ENCODE data around the gene SCGB1D2.

DNA sequence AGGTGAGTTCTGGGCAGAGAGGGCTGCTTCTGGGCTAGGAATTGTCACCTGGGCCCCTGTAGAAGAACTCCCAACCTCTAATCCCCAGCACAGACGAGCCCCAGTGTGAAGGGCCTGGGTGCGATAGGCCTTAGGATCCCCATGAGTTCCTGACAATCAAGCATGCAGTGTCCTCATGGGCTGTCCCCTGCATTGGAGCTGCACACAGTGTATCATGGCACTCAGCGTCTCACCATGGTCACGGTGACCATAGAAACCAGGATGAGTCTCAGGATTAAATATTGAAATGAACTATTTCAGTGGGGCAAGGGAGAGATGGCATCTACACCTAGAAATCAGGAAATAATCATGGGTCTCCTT is 33.3 kb upstream of the SCGB1D2 start:
- TF ChIP-seq, protein P1, sequence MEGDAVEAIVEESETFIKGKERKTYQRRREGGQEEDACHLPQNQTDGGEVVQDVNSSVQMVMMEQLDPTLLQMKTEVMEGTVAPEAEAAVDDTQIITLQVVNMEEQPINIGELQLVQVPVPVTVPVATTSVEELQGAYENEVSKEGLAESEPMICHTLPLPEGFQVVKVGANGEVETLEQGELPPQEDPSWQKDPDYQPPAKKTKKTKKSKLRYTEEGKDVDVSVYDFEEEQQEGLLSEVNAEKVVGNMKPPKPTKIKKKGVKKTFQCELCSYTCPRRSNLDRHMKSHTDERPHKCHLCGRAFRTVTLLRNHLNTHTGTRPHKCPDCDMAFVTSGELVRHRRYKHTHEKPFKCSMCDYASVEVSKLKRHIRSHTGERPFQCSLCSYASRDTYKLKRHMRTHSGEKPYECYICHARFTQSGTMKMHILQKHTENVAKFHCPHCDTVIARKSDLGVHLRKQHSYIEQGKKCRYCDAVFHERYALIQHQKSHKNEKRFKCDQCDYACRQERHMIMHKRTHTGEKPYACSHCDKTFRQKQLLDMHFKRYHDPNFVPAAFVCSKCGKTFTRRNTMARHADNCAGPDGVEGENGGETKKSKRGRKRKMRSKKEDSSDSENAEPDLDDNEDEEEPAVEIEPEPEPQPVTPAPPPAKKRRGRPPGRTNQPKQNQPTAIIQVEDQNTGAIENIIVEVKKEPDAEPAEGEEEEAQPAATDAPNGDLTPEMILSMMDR (IDR thresholded peaks at IDR 0.05): no peak
- no peak for TF ChIP-seq POLR2A (IDR thresholded peaks at IDR 0.05)

All from testis (tissue), 2 donors.